Astrocyte (in vitro differentiated cells and primary cell): ENCODE data around the gene FSTL4. TPM values are rescaled to one million over a fixed set of nuclear protein-coding genes. Genes with fewer than 3 reads are reported as not detected.

Experiments used
- DNase-seq: peaks from one replicate; pipeline ENCODE4 v3.0.0-alpha.2; 2010; ENCODE audit warnings: low read depth
- FAIRE-seq: peaks from 2 replicates; lab custom pipeline; 2011; peaks lifted over from hg19 to GRCh38; lab: Jason Lieb, UNC
- H2AFZ ChIP-seq: 2 replicates; pipeline ENCODE4 v1.6.0; 2012; ENCODE audit warnings: low read depth, low read length, inconsistent platforms
- H3K27ac ChIP-seq: 2 replicates; pipeline ENCODE4 v1.5.1; 2011; ENCODE audit warnings: low read depth, low read length, inconsistent platforms
- H3K27me3 ChIP-seq: 2 replicates; pipeline ENCODE4 v1.6.0; 2011; ENCODE audit warnings: low read length, inconsistent platforms; ENCODE audit not compliant: insufficient read depth
- H3K36me3 ChIP-seq: 2 replicates; pipeline ENCODE4 v1.5.1; 2011; ENCODE audit warnings: low read length, inconsistent platforms; ENCODE audit not compliant: insufficient read depth
- H3K4me1 ChIP-seq: 2 replicates; pipeline ENCODE4 v1.5.1; 2011; ENCODE audit warnings: low read length, inconsistent platforms; ENCODE audit not compliant: insufficient read depth
- H3K4me2 ChIP-seq: 2 replicates; pipeline ENCODE4 v1.6.0; 2012; ENCODE audit warnings: low read length, inconsistent platforms
- H3K4me3 ChIP-seq: 2 replicates; pipeline ENCODE4 v1.5.1; 2011; ENCODE audit warnings: low read depth, mild to moderate bottlenecking, low read length, inconsistent platforms; ENCODE audit not compliant: insufficient read depth
- H3K79me2 ChIP-seq: 2 replicates; pipeline ENCODE4 v1.6.0; 2012; ENCODE audit warnings: mild to moderate bottlenecking, low read length, inconsistent platforms; ENCODE audit not compliant: insufficient read depth
- H3K9ac ChIP-seq: 2 replicates; pipeline ENCODE4 v1.6.0; 2012; ENCODE audit warnings: mild to moderate bottlenecking, low read length, inconsistent platforms
- H3K9me3 ChIP-seq: 2 replicates; pipeline ENCODE4 v1.5.1; 2012; ENCODE audit warnings: low read depth, mild to moderate bottlenecking, low read length, inconsistent platforms; ENCODE audit not compliant: insufficient read depth
- H4K20me1 ChIP-seq: 2 replicates; pipeline ENCODE4 v1.6.0; 2012; ENCODE audit warnings: low read length, inconsistent platforms; ENCODE audit not compliant: insufficient read depth
- H3K27ac Mint-ChIP-seq: one replicate; pipeline ENCODE4 v1.8.0; 2021; ENCODE audit warnings: mild to moderate bottlenecking, mixed read lengths; ENCODE audit not compliant: unreplicated experiment
- H3K27me3 Mint-ChIP-seq: one replicate; pipeline ENCODE4 v1.8.0; 2021; ENCODE audit warnings: low read depth, mixed read lengths; ENCODE audit not compliant: unreplicated experiment
- H3K36me3 Mint-ChIP-seq: one replicate; pipeline ENCODE4 v1.8.0; 2021; ENCODE audit warnings: low read depth, mixed read lengths; ENCODE audit not compliant: unreplicated experiment
- H3K4me1 Mint-ChIP-seq: one replicate; pipeline ENCODE4 v1.8.0; 2021; ENCODE audit warnings: low read depth, mixed read lengths; ENCODE audit not compliant: unreplicated experiment
- H3K4me3 Mint-ChIP-seq: one replicate; pipeline ENCODE4 v1.8.0; 2021; ENCODE audit warnings: mild to moderate bottlenecking, moderate library complexity, mixed read lengths; ENCODE audit not compliant: unreplicated experiment
- H3K9me3 Mint-ChIP-seq: one replicate; pipeline ENCODE4 v1.8.0; 2021; ENCODE audit warnings: mild to moderate bottlenecking, mixed read lengths; ENCODE audit not compliant: unreplicated experiment
- CTCF ChIP-seq: IDR thresholded peaks from 2 replicates; pipeline ENCODE4 v1.5.1; 2011; ENCODE audit warnings: low read depth, mild to moderate bottlenecking, inconsistent platforms, low read length, moderate library complexity; ENCODE audit not compliant: insufficient read depth
- EZH2 ChIP-seq: IDR thresholded peaks from 2 replicates; pipeline ENCODE4 v1.6.1; 2012; ENCODE audit warnings: mild to moderate bottlenecking, low read length, inconsistent platforms; ENCODE audit not compliant: insufficient read depth
- total RNA-seq: library from RNA; stranded (reverse); gene quantifications from 2 replicates; pipeline ENCODE4 v1.2.1, GENCODE V29; 2021

FSTL4 gene
- total RNA-seq, 1 donor from 2014 or later: not detected

GRCh38 chr5:133494232-133494922 is 118.0 kb downstream of the FSTL4 start:
- no peak for DNase-seq
- no peak overlapping the region for H2AFZ ChIP-seq
- FAIRE-seq: no peak
- no peaks in the 10 kb centered on the region for H3K9me3 ChIP-seq
- H3K4me1 ChIP-seq: no peaks in the 10 kb centered on the region
- H3K4me2 ChIP-seq: no peak overlapping the region
- H3K9ac ChIP-seq: no peak overlapping the region
- H3K36me3 ChIP-seq: no peaks in the 10 kb centered on the region
- no peak overlapping the region for H3K27ac ChIP-seq
- no peaks in the 10 kb centered on the region for H3K79me2 ChIP-seq
- TF ChIP-seq EZH2 (no peak), CTCF (no peak)
- Mint-ChIP-seq H3K27me3 (peaks cover 32% of the 10 kb centered on the region), H3K27ac (no peak overlapping the region), H3K9me3 (no peaks in the 10 kb centered on the region), H3K4me1 (peaks cover 10% of the 10 kb centered on the region), H3K4me3 (no peak overlapping the region), H3K36me3 (no peaks in the 10 kb centered on the region)
- H4K20me1 ChIP-seq: no peaks in the 10 kb centered on the region
- no peaks in the 10 kb centered on the region for H3K27me3 ChIP-seq
- no peak overlapping the region for H3K4me3 ChIP-seq

GRCh38 chr5:133489632-133490031 is 122.7 kb downstream of the FSTL4 start:
- no peaks in the 10 kb centered on the region for H3K36me3 ChIP-seq

More at GRCh38 chr5:133489632-133490031, 122.7 kb downstream of the FSTL4 start:
- Histone ChIP-seq H3K9ac (no peak overlapping the region), H3K4me3 (no peak overlapping the region), H3K9me3 (peaks cover 2% of the 10 kb centered on the region), H3K4me2 (no peak overlapping the region), H3K27ac (no peak overlapping the region), H3K4me1 (no peaks in the 10 kb centered on the region), H4K20me1 (no peaks in the 10 kb centered on the region), H3K27me3 (peaks cover 9% of the 10 kb centered on the region), H2AFZ (no peak overlapping the region), H3K79me2 (no peaks in the 10 kb centered on the region)
- Mint-ChIP-seq H3K27ac (no peak overlapping the region), H3K4me3 (no peak overlapping the region), H3K9me3 (no peaks in the 10 kb centered on the region), H3K27me3 (peaks cover 25% of the 10 kb centered on the region), H3K4me1 (peaks cover 10% of the 10 kb centered on the region), H3K36me3 (no peaks in the 10 kb centered on the region)
- FAIRE-seq (no peak), DNase-seq (no peak)
- no peak for TF ChIP-seq EZH2
- no peak for TF ChIP-seq CTCF
